ENCODE results near the gene OR51A7. TPM values are rescaled to one million over a fixed set of nuclear protein-coding genes. Genes with fewer than 3 reads are reported as not detected.
"Not testable (repeated sequence)": the region's sequence is repeated elsewhere in the genome, so short reads cannot be mapped to it uniquely, and the experiment has no call there.

The OR51A7 gene
- polyA plus RNA-seq, 4 donors, result not detected

DNA sequence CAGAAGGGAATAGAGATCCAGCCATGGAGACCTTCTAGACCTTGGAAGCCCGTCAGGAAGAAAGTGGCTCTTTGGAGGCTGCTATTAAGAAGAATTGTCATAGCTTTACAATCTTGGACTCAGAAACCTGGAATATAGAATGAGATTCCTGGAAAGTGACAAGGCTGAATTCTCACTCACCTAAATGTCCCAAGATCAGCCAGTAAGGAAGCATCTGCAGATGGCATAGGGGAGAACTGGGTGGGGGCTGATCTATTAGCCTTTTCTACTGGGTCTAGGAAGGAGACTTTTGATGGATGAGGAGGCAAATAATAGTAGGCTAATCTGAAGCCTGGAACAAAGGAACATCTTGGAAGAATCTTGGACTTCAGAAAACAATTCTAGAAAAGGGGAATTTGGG is 20.7 kb downstream of the OR51A7 start, which contains the start of gene OR51G1:
TSS of gene OR51G1 (minus strand) at position 101 of the 400 bp plus-strand sequence. CDS start at position 101, 0 bp downstream.
- no peak for DNase-seq
- H3K4me1 ChIP-seq (ENCODE audit: control insufficient read depth in 3 of 3, insufficient read depth in 2 of 3, low read depth in 1 of 3, low read length in 2 of 3), result no peaks in the 10 kb centered on the region
- H3K9me3 ChIP-seq (ENCODE audit: control insufficient read depth in 2 of 2, insufficient read depth in 1 of 2, low read depth in 1 of 2, low read length in 1 of 2), result no peaks in the 10 kb centered on the region
- H3K27me3 ChIP-seq (ENCODE audit: control insufficient read depth in 3 of 3, insufficient read depth in 3 of 3, low read length in 3 of 3), result no peaks in the 10 kb centered on the region
- 63 to 76% (median 71%) methylated on average over 1 of the region's 1 CpG for WGBS, 3 donors
- no peak for FAIRE-seq
- H3K36me3 ChIP-seq (ENCODE audit: control insufficient read depth in 3 of 3, insufficient read depth in 2 of 3, low read depth in 1 of 3, low read length in 3 of 3), result no peaks in the 10 kb centered on the region
- no peak within 1 kb of the TSS for H3K27ac ChIP-seq (ENCODE audit: low read depth in 1 of 3, low read length in 2 of 3)
- H3K4me3 ChIP-seq (ENCODE audit: low read depth in 1 of 3, low read length in 3 of 3), result no peak within 1 kb of the TSS

DNA sequence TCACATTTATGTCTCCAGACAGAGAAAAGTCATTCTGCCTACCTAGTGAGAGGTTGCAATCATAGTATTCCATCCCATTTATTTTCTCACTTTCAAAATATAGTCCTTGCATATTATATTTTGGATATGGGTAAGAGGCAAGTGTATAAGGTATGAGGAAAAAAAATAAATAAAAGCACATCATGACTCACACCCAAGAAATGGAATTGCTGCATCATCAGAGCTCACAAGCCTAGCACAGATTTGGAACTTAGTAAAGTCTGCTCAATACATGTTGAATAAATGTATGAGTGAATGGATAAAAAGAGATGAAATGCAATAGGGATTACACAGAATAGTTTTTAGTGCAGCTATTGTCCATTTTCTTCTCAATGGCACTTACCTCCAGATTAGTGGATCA is 23.0 kb downstream of the OR51A7 start:
- Histone ChIP-seq H3K9me3 (ENCODE audit: control insufficient read depth in 2 of 2, insufficient read depth in 1 of 2, low read depth in 1 of 2, low read length in 1 of 2) (no peaks in the 10 kb centered on the region), H3K4me1 (ENCODE audit: control insufficient read depth in 3 of 3, insufficient read depth in 2 of 3, low read depth in 1 of 3, low read length in 2 of 3) (no peaks in the 10 kb centered on the region), H3K36me3 (ENCODE audit: control insufficient read depth in 3 of 3, insufficient read depth in 2 of 3, low read depth in 1 of 3, low read length in 3 of 3) (no peaks in the 10 kb centered on the region), H3K27me3 (ENCODE audit: control insufficient read depth in 3 of 3, insufficient read depth in 3 of 3, low read length in 3 of 3) (no peaks in the 10 kb centered on the region), H3K27ac (ENCODE audit: low read depth in 1 of 3, low read length in 2 of 3) (no peak overlapping the region), H3K4me3 (ENCODE audit: low read depth in 1 of 3, low read length in 3 of 3) (no peak overlapping the region)
- FAIRE-seq (no peak), DNase-seq (no peak)

GRCh38 chr11:4932751-4933150 is 29.2 kb downstream of the OR51A7 start:
- Histone ChIP-seq H3K27me3 (ENCODE audit: control insufficient read depth in 3 of 3, insufficient read depth in 3 of 3, low read length in 3 of 3) (no peaks in the 10 kb centered on the region), H3K4me3 (ENCODE audit: low read depth in 1 of 3, low read length in 3 of 3) (no peak overlapping the region), H3K36me3 (ENCODE audit: control insufficient read depth in 3 of 3, insufficient read depth in 2 of 3, low read depth in 1 of 3, low read length in 3 of 3) (no peaks in the 10 kb centered on the region), H3K27ac (ENCODE audit: low read depth in 1 of 3, low read length in 2 of 3) (no peak overlapping the region), H3K4me1 (ENCODE audit: control insufficient read depth in 3 of 3, insufficient read depth in 2 of 3, low read depth in 1 of 3, low read length in 2 of 3) (no peaks in the 10 kb centered on the region), H3K9me3 (ENCODE audit: control insufficient read depth in 2 of 2, insufficient read depth in 1 of 2, low read depth in 1 of 2, low read length in 1 of 2) (no peaks in the 10 kb centered on the region)
- no peak for FAIRE-seq
- no peak for DNase-seq
- WGBS, 3 donors, result 80 to 83% (median 81%) methylated on average over 4 of the region's 4 CpGs

DNA sequence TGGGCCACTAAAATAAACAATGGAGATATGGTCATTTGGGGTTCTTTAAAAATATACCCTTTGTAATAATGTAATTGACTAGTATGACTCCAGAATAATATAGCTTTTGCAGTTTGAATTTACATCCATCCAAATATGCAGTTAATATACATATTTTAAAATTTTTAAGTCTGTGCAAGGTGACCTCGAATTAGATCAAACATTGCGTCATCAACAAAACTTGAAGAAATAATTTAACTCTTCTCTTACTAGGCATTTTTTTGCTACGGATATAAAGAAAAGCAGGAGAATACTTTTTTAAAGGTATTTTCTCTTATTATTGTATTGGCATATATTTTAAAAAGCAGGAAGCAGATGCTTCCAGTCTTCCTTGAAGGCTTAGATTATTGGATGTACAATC is 33.2 kb downstream of the OR51A7 start:
- Histone ChIP-seq H3K4me3 (ENCODE audit: low read depth in 1 of 3, low read length in 3 of 3) (no peak overlapping the region), H3K9me3 (ENCODE audit: control insufficient read depth in 2 of 2, insufficient read depth in 1 of 2, low read depth in 1 of 2, low read length in 1 of 2) (no peaks in the 10 kb centered on the region), H3K27me3 (ENCODE audit: control insufficient read depth in 3 of 3, insufficient read depth in 3 of 3, low read length in 3 of 3) (no peaks in the 10 kb centered on the region), H3K4me1 (ENCODE audit: control insufficient read depth in 3 of 3, insufficient read depth in 2 of 3, low read depth in 1 of 3, low read length in 2 of 3) (no peaks in the 10 kb centered on the region), H3K36me3 (ENCODE audit: control insufficient read depth in 3 of 3, insufficient read depth in 2 of 3, low read depth in 1 of 3, low read length in 3 of 3) (no peaks in the 10 kb centered on the region), H3K27ac (ENCODE audit: low read depth in 1 of 3, low read length in 2 of 3) (no peak overlapping the region)
- FAIRE-seq (no peak), DNase-seq (no peak)
- WGBS, 3 donors, result 70 to 84% (median 75%) methylated on average over 3 of the region's 3 CpGs

DNA sequence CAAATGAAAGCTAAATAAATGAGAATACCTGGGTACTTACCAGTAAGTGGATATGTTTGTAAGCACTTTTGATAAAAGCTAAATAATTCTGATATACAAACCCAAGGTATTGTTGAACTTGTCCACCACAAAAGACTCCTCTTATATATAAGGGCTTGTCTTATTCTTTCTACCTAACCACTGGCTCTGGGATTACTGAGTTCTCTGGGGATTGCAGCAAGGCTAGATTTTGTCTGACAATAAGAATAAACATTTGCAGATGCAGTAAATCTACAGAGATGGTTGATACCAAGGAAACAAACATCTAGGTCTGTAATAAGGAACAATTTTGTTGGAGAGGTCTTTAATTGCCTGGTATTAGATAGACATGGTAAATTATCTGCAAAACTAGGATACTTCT is 43.9 kb downstream of the OR51A7 start, which contains the start of gene OR51A4:
TSS of gene OR51A4 (minus strand) at position 101 of the 400 bp plus-strand sequence. CDS start 505 bp downstream, outside the sequence.
- H3K4me1 ChIP-seq (ENCODE audit: control insufficient read depth in 3 of 3, insufficient read depth in 2 of 3, low read depth in 1 of 3, low read length in 2 of 3), result no peaks in the 10 kb centered on the region
- H3K27ac ChIP-seq (ENCODE audit: low read depth in 1 of 3, low read length in 2 of 3), result no peak within 1 kb of the TSS
- no peaks in the 10 kb centered on the region for H3K36me3 ChIP-seq (ENCODE audit: control insufficient read depth in 3 of 3, insufficient read depth in 2 of 3, low read depth in 1 of 3, low read length in 3 of 3)
- no peak within 1 kb of the TSS for H3K4me3 ChIP-seq (ENCODE audit: low read depth in 1 of 3, low read length in 3 of 3)
- no peak for DNase-seq
- no peaks in the 10 kb centered on the region for H3K9me3 ChIP-seq (ENCODE audit: control insufficient read depth in 2 of 2, insufficient read depth in 1 of 2, low read depth in 1 of 2, low read length in 1 of 2)
- no peaks in the 10 kb centered on the region for H3K27me3 ChIP-seq (ENCODE audit: control insufficient read depth in 3 of 3, insufficient read depth in 3 of 3, low read length in 3 of 3)
- no peak for FAIRE-seq

DNA sequence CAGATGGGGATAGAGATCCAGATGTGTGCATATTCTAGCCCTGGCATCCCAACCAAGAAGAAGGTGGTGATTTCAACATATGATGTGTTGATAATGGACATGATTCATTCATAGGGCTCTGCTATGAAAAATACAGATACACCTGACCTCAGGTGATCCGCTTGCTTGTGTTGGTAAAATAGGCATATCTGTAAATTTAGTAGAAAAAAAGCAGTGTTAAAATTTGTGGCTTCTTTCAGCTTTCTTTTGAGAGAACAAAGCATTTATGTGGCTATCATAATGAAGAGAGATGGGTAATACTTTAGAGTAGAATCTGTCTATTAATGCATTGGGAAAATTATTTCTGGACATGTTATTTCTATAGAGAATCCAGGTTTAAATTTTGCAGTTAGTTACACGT is 52.0 kb downstream of the OR51A7 start, which contains the start of gene OR51A2:
TSS of gene OR51A2 (minus strand) at position 101 of the 400 bp plus-strand sequence. CDS start at position 101, 0 bp downstream.
- H3K9me3 ChIP-seq (ENCODE audit: control insufficient read depth in 2 of 2, insufficient read depth in 1 of 2, low read depth in 1 of 2, low read length in 1 of 2); H3K27ac ChIP-seq (ENCODE audit: low read depth in 1 of 3, low read length in 2 of 3); H3K27me3 ChIP-seq (ENCODE audit: control insufficient read depth in 3 of 3, insufficient read depth in 3 of 3, low read length in 3 of 3); DNase-seq; H3K4me1 ChIP-seq (ENCODE audit: control insufficient read depth in 3 of 3, insufficient read depth in 2 of 3, low read depth in 1 of 3, low read length in 2 of 3); H3K36me3 ChIP-seq (ENCODE audit: control insufficient read depth in 3 of 3, insufficient read depth in 2 of 3, low read depth in 1 of 3, low read length in 3 of 3); FAIRE-seq; H3K4me3 ChIP-seq (ENCODE audit: low read depth in 1 of 3, low read length in 3 of 3): not testable (repeated sequence)
- WGBS, 3 donors, result 64 to 76% (median 70%) methylated on average over 2 of the region's 2 CpGs

GRCh38 chr11:4957396-4957795 is 53.8 kb downstream of the OR51A7 start:
- Histone ChIP-seq H3K4me1 (ENCODE audit: control insufficient read depth in 3 of 3, insufficient read depth in 2 of 3, low read depth in 1 of 3, low read length in 2 of 3) (no peaks in the 10 kb centered on the region), H3K9me3 (ENCODE audit: control insufficient read depth in 2 of 2, insufficient read depth in 1 of 2, low read depth in 1 of 2, low read length in 1 of 2) (no peaks in the 10 kb centered on the region), H3K27me3 (ENCODE audit: control insufficient read depth in 3 of 3, insufficient read depth in 3 of 3, low read length in 3 of 3) (no peaks in the 10 kb centered on the region), H3K27ac (ENCODE audit: low read depth in 1 of 3, low read length in 2 of 3) (no peak overlapping the region), H3K36me3 (ENCODE audit: control insufficient read depth in 3 of 3, insufficient read depth in 2 of 3, low read depth in 1 of 3, low read length in 3 of 3) (no peaks in the 10 kb centered on the region), H3K4me3 (ENCODE audit: low read depth in 1 of 3, low read length in 3 of 3) (no peak overlapping the region)
- WGBS, 3 donors, result 73 to 86% (median 75%) methylated on average over 4 of the region's 4 CpGs
- FAIRE-seq (no peak), DNase-seq (no peak)

Other genes starting within 250 kb of the OR51A7 start
- under 1 TPM in 2 of 4 donors, not detected in 2; 0.22 to 0.36 TPM for gene OR51E2, start 205.9 kb upstream of the OR51A7 start, polyA plus RNA-seq
- under 1 TPM in 1 of 4 donors, not detected in 3; 0.04 TPM for gene MMP26, start 199.0 kb upstream of the OR51A7 start, polyA plus RNA-seq
- not detected for gene OR51F1, start 133.8 kb upstream of the OR51A7 start, polyA plus RNA-seq
- not detected for gene OR52R1, start 99.4 kb upstream of the OR51A7 start, polyA plus RNA-seq
- gene OR51F2, start 82.5 kb upstream of the OR51A7 start, polyA plus RNA-seq, result not detected
- not detected for gene OR51S1, start 54.6 kb upstream of the OR51A7 start, polyA plus RNA-seq
- gene OR51T1, start 21.9 kb upstream of the OR51A7 start, polyA plus RNA-seq, result not detected
- gene OR51G2, start 15.6 kb downstream of the OR51A7 start, polyA plus RNA-seq, result not detected
- not detected for gene OR51G1, start 20.6 kb downstream of the OR51A7 start, polyA plus RNA-seq
- not detected for gene OR51A4, start 43.8 kb downstream of the OR51A7 start, polyA plus RNA-seq
- gene OR51A2, start 51.9 kb downstream of the OR51A7 start, polyA plus RNA-seq, result not detected
- not detected for gene OR51L1, start 91.1 kb downstream of the OR51A7 start, polyA plus RNA-seq
- gene OR52J3, start 142.7 kb downstream of the OR51A7 start, polyA plus RNA-seq, result not detected
- not detected for gene OR52E2, start 155.8 kb downstream of the OR51A7 start, polyA plus RNA-seq
- gene OR52E1, start 165.8 kb downstream of the OR51A7 start, polyA plus RNA-seq, result not detected
- gene OR52A5, start 234.6 kb downstream of the OR51A7 start, polyA plus RNA-seq, result not detected

Data from small intestine (tissue), 7 donors.